Neuronal stem cell (in vitro differentiated cells): Measurements from ENCODE around the gene OR5AU1.
"Not testable (repeated sequence)": the region's sequence is repeated elsewhere in the genome, so short reads cannot be mapped to it uniquely, and the experiment has no call there.

Source experiments
- DNase-seq: peaks from one replicate; pipeline ENCODE4 v3.0.0-alpha.2; 2013; ENCODE audit warnings: low spot score
- H2AFZ ChIP-seq: one replicate; pipeline ENCODE4 v1.6.1; 2013; ENCODE audit warnings: mild to moderate bottlenecking, low read length, inconsistent platforms
- H2AK5ac ChIP-seq: 2 replicates; pipeline ENCODE4 v1.6.1; 2013; ENCODE audit warnings: low read depth, mild to moderate bottlenecking, inconsistent platforms, low read length, moderate library complexity, mixed read lengths
- H2BK120ac ChIP-seq: 2 replicates; pipeline ENCODE4 v1.6.1; 2013; ENCODE audit warnings: low read depth, mild to moderate bottlenecking, inconsistent platforms, low read length, moderate library complexity, mixed read lengths
- H2BK12ac ChIP-seq: one replicate; pipeline ENCODE4 v1.6.1; 2013; ENCODE audit warnings: low read length, inconsistent platforms
- H2BK15ac ChIP-seq: 2 replicates; pipeline ENCODE4 v1.6.1; 2013; ENCODE audit warnings: mild to moderate bottlenecking, low read length, inconsistent platforms, mixed read lengths
- H2BK5ac ChIP-seq: one replicate; pipeline ENCODE4 v1.6.1; 2013; ENCODE audit warnings: inconsistent platforms, mild to moderate bottlenecking, low read length, moderate library complexity
- H3K14ac ChIP-seq: one replicate; pipeline ENCODE4 v1.6.1; 2013; ENCODE audit warnings: low read length, inconsistent platforms
- H3K18ac ChIP-seq: 2 replicates; pipeline ENCODE4 v1.6.1; 2013; ENCODE audit warnings: low read length, inconsistent platforms
- H3K23ac ChIP-seq: 2 replicates; pipeline ENCODE4 v1.6.1; 2013; ENCODE audit warnings: low read depth, mild to moderate bottlenecking, mixed read lengths, low read length, inconsistent platforms; ENCODE audit not compliant: poor library complexity
- H3K27ac ChIP-seq: replicated peaks from 3 replicates; pipeline ENCODE4 v1.5.1; 2013; ENCODE audit warnings: low read length, inconsistent platforms
- H3K27me3 ChIP-seq, 3 experiments: 2 replicates each; pipeline ENCODE4 v1.6.1; 2013; ENCODE audit warnings: low read length in 3 of 3, mild to moderate bottlenecking in 2 of 3, inconsistent platforms in 1 of 3, low read depth in 1 of 3, mixed read lengths in 1 of 3, moderate library complexity in 1 of 3; ENCODE audit not compliant: control insufficient read depth in 3 of 3, insufficient read depth in 3 of 3
- H3K36me3 ChIP-seq, 2 donors: replicated peaks in 1 of 2; 2 replicates each; pipeline ENCODE4 v1.6.1; 2013; ENCODE audit warnings: low read length in 2 of 2; ENCODE audit not compliant: control insufficient read depth in 2 of 2, insufficient read depth in 2 of 2
- H3K4ac ChIP-seq: 2 replicates; pipeline ENCODE4 v1.6.1; 2013; ENCODE audit warnings: inconsistent platforms, mild to moderate bottlenecking, low read length, moderate library complexity
- H3K4me1 ChIP-seq, 2 donors: 1 replicate in 1 of 2; 2 replicates in 1 of 2; pipeline ENCODE4 v1.6.1; 2013; ENCODE audit warnings: low read length in 2 of 2, low read depth in 1 of 2; ENCODE audit not compliant: control insufficient read depth in 2 of 2, insufficient read depth in 1 of 2
- H3K4me2 ChIP-seq: one replicate; pipeline ENCODE4 v1.6.1; 2013; ENCODE audit warnings: mild to moderate bottlenecking, low read length, inconsistent platforms; ENCODE audit not compliant: insufficient read depth, poor library complexity, severe bottlenecking
- H3K4me3 ChIP-seq, 2 donors: 2 replicates each; pipeline ENCODE4 v1.5.1; 2013; ENCODE audit warnings: low read length in 2 of 2, mild to moderate bottlenecking in 2 of 2, inconsistent platforms in 1 of 2, moderate library complexity in 1 of 2
- H3K79me1 ChIP-seq: one replicate; pipeline ENCODE4 v1.6.1; 2013; ENCODE audit warnings: low read depth, mild to moderate bottlenecking, inconsistent platforms, low read length, moderate library complexity
- H3K9ac ChIP-seq: one replicate; pipeline ENCODE4 v1.6.1; 2013; ENCODE audit warnings: mild to moderate bottlenecking, low read depth, low read length, inconsistent platforms; ENCODE audit not compliant: poor library complexity
- H3K9me3 ChIP-seq, 2 donors: replicated peaks in 1 of 2; 2 replicates each; pipeline versions ENCODE3 to v1.6.1; 2013; ENCODE audit warnings: low read length in 2 of 2, mild to moderate bottlenecking in 2 of 2, inconsistent platforms in 1 of 2, low read depth in 1 of 2, mixed read lengths in 1 of 2, moderate library complexity in 1 of 2; ENCODE audit not compliant: control insufficient read depth in 2 of 2, insufficient read depth in 1 of 2
- H4K8ac ChIP-seq: one replicate; pipeline ENCODE4 v1.6.1; 2013; ENCODE audit warnings: low read depth, mild to moderate bottlenecking, inconsistent platforms, low read length, moderate library complexity
- H4K91ac ChIP-seq: one replicate; pipeline ENCODE4 v1.6.1; 2013; ENCODE audit warnings: low read length, low read depth, mild to moderate bottlenecking, inconsistent platforms; ENCODE audit not compliant: poor library complexity
- WGBS, 2 donors: extraction: QIAGEN DNeasy Blood & Tissue Kit; methylation state at CpG; one replicate each; pipeline ENCODE4 v1.1.7; 2013; ENCODE audit warnings: missing lambda C conversion rate in 2 of 2, mixed read lengths in 1 of 2; ENCODE audit not compliant: insufficient read length in 2 of 2, insufficient replicate concordance in 1 of 2; ENCODE audit errors: extremely low coverage in 2 of 2; 5-methylcytosine and 5-hydroxymethylcytosine counted together

Gene OR5AU1

DNA sequence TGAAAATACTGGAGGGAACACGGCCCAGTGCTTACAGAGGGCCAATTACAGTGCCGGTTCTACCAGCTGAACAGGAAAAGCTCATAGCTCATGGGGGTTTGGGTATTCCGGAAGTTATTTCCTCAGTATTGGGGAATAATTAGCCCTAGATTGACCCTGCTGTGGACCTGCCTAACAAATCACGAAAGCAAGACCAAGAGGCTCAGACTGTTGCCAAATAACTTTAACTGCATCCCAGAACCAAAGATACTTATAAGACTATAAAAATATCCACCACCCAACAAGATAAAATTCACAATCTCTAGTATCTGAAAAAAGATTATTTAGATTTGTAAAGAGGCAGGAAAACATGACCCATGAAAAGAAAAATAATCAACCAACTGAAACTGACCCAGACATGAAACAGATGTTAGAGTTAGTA, 8.0 kb upstream of the OR5AU1 start:
- Histone ChIP-seq H2BK5ac (no peak overlapping the region), H2BK120ac (no peak overlapping the region), H3K79me1 (no peaks in the 10 kb centered on the region), H3K4ac (no peak overlapping the region), H2BK12ac (no peak overlapping the region), H3K9me3 (no peaks in the 10 kb centered on the region), H2AFZ (no peak overlapping the region), H3K36me3 (no peaks in the 10 kb centered on the region), H3K27ac (no peak overlapping the region), H3K18ac (no peak overlapping the region), H3K4me1 (no peaks in the 10 kb centered on the region), H3K14ac (no peak overlapping the region), H3K23ac (no peak overlapping the region), H4K91ac (no peak overlapping the region), H2AK5ac (no peak overlapping the region), H4K8ac (no peak overlapping the region), H3K4me3 (no peak overlapping the region), H3K9ac (no peak overlapping the region), H3K27me3 (peaks cover 0 to 24% (median 0%) of the 10 kb centered on the region in 3 experiments), H2BK15ac (no peak overlapping the region), H3K4me2 (no peak overlapping the region)
- no CpG with 5 or more reads among the region's 4 CpGs for WGBS, 2 donors
- DNase-seq = no peak

DNA sequence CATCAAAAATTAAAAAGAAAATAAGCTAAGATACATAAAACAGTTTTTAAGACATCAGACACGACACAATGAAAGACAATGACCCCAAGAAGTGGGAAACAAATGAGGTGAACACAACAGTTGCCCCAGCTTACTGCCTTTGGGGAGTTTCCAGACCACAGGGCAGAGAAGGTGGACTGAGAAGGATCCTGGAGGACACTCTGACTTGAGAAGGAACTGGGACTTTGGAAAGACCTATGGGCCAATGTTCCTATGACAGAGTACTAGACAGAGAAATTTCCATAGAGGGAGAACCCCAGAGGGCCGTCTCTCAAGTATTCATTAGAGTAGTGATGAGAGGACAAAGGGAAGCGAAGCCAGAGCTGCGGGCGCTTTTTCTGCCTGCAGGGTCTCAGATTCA, 6.2 kb upstream of the OR5AU1 start:
- no peak overlapping the region for H3K4me2 ChIP-seq
- no peak overlapping the region for H3K14ac ChIP-seq
- no peaks in the 10 kb centered on the region for H3K79me1 ChIP-seq
- H2AK5ac ChIP-seq = no peak overlapping the region
- H4K8ac ChIP-seq = no peak overlapping the region
- H3K27ac ChIP-seq = no peak overlapping the region
- no peaks in the 10 kb centered on the region for H3K36me3 ChIP-seq
- no peak overlapping the region for H3K18ac ChIP-seq
- H4K91ac ChIP-seq = no peak overlapping the region
- no peak overlapping the region for H3K23ac ChIP-seq
- no peak overlapping the region for H2BK15ac ChIP-seq
- no peak overlapping the region for H2AFZ ChIP-seq
- H3K4me1 ChIP-seq = no peaks in the 10 kb centered on the region
- no peak overlapping the region for H2BK120ac ChIP-seq
- DNase-seq = no peak
- no peak overlapping the region for H3K4me3 ChIP-seq
- H3K27me3 ChIP-seq = peaks cover 0 to 23% (median 0%) of the 10 kb centered on the region in 3 experiments
- no peak overlapping the region for H3K4ac ChIP-seq
- H3K9ac ChIP-seq = no peak overlapping the region
- H2BK12ac ChIP-seq = no peak overlapping the region
- no CpG with 5 or more reads among the region's 5 CpGs for WGBS, 2 donors
- no peak overlapping the region for H2BK5ac ChIP-seq
- no peaks in the 10 kb centered on the region for H3K9me3 ChIP-seq

DNA sequence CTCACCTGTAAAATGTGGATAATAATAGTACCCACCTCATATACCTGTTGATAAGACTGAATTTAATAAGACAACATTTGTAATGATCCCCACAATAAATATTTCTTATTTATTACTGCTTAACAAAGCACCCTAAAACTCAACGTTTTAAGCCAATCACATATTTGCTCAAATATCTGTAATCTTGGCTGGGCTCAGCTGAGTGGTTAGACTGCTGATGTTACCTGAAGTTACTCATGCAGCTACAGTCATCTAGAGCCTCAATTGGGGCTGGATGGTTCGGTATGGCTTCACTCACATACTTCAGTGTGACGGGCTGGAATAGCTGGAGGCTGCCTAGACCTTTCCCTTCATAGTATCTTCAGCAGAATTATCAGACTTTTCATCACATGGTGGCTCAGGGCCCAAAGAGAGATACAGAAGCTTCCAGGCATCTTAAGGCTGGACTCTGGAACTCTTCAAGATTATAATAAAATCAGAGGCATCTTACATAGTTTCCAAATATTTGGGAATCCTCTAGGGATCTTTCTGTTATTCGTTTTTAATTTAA, 4.3 kb upstream of the OR5AU1 start:
- Histone ChIP-seq H3K4me2 (no peak overlapping the region), H2AK5ac (no peak overlapping the region), H3K9me3 (no peaks in the 10 kb centered on the region), H2BK15ac (no peak overlapping the region), H2AFZ (no peak overlapping the region), H3K14ac (no peak overlapping the region), H2BK12ac (no peak overlapping the region), H3K27ac (no peak overlapping the region), H3K18ac (no peak overlapping the region), H3K36me3 (no peaks in the 10 kb centered on the region), H3K4me3 (no peak overlapping the region), H4K91ac (no peak overlapping the region), H3K27me3 (peaks cover 0 to 23% (median 0%) of the 10 kb centered on the region in 3 experiments), H3K4ac (no peak overlapping the region), H3K4me1 (no peaks in the 10 kb centered on the region), H4K8ac (no peak overlapping the region), H3K9ac (no peak overlapping the region), H2BK5ac (no peak overlapping the region), H2BK120ac (no peak overlapping the region), H3K23ac (no peak overlapping the region), H3K79me1 (no peaks in the 10 kb centered on the region)
- DNase-seq = no peak
- WGBS, 2 donors = no CpG with 5 or more reads among the region's 4 CpGs

DNA sequence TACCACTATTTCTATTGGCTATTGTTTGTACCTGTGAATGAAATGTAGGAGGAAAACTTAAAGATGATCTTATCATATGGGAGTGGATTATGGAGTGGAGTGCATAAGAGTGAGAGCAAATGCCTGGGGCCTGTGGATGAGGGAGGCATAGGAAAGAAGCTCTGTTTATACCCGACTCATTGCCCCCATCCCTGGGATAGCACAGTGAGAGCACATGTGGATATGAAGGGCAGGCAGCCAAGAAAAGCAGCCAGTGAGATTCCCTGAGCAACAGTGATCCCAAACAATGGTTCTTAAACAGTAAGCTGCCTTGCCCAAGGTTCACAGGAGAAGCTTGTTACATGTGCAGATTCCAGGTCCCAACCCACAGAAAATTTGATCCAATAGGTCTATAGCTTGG, 2.3 kb upstream of the OR5AU1 start:
- not testable (repeated sequence) for H4K8ac ChIP-seq, DNase-seq, H3K9me3 ChIP-seq

More for the DNA sequence above, 2.3 kb upstream of the OR5AU1 start:
- H3K4ac ChIP-seq, H3K14ac ChIP-seq, H2BK5ac ChIP-seq, H3K18ac ChIP-seq, H2BK15ac ChIP-seq, H3K36me3 ChIP-seq, H2AFZ ChIP-seq, H3K4me3 ChIP-seq, H2AK5ac ChIP-seq, H2BK12ac ChIP-seq, H3K79me1 ChIP-seq, H4K91ac ChIP-seq, H3K27ac ChIP-seq, H3K9ac ChIP-seq, H3K4me2 ChIP-seq, H3K4me1 ChIP-seq, H2BK120ac ChIP-seq, H3K23ac ChIP-seq: not testable (repeated sequence)
- no CpG with 5 or more reads among the region's 1 CpG for WGBS, 2 donors
- peaks cover 0 to 24% (median 0%) of the 10 kb centered on the region in 3 experiments for H3K27me3 ChIP-seq
